SK-N-SH (cell line): ENCODE data around the gene ACKR3.

Source experiments
- CHD2 ChIP-seq: fragments of 150-350 bp; IDR thresholded peaks from 2 replicates; pipeline ENCODE4 v1.6.1; 2018; ENCODE audit warnings: low read length; ENCODE audit not compliant: partially characterized antibody
- ELF1 ChIP-seq: IDR thresholded peaks from 2 replicates; pipeline ENCODE4 v1.4.0; 2012
- EZH2phosphoT487 ChIP-seq: fragments of 200-600 bp; sonication (generic); IDR thresholded peaks from 2 replicates; pipeline ENCODE4 v1.6.1; 2017; ENCODE audit warnings: low read depth, mixed run types, mild to moderate bottlenecking, antibody characterized with exemption, moderate library complexity, borderline replicate concordance
- GATA2 ChIP-seq: sonication (generic); formaldehyde crosslinking; IDR thresholded peaks from 2 replicates; pipeline ENCODE4 v1.5.0; 2020; ENCODE audit warnings: mild to moderate bottlenecking, missing genetic modification reagents
- JUND ChIP-seq: IDR thresholded peaks from 2 replicates; pipeline ENCODE4 v1.4.0; 2012
- MEF2A ChIP-seq: IDR thresholded peaks from 2 replicates; pipeline ENCODE4 v1.4.0; 2012; ENCODE audit warnings: low read depth, borderline replicate concordance
- MXI1 ChIP-seq: IDR thresholded peaks from 2 replicates; pipeline ENCODE4 v1.6.1; 2012; ENCODE audit warnings: mild to moderate bottlenecking, low read depth, low read length, improper control_type of control experiment
- POLR2AphosphoS5 ChIP-seq: IDR thresholded peaks from 2 replicates; pipeline ENCODE4 v1.6.1; 2012; ENCODE audit warnings: low read depth, low read length
- TAF1 ChIP-seq: IDR thresholded peaks from 2 replicates; pipeline ENCODE4 v1.6.1; 2012; ENCODE audit warnings: low read depth, mild to moderate bottlenecking, low read length, moderate library complexity, borderline replicate concordance
- TF ChIP-seq, protein P1 (sequence below): fragments of 200-600 bp; sonication (generic); IDR thresholded peaks from 2 replicates; pipeline ENCODE4 v1.6.1; 2017; ENCODE audit warnings: antibody characterized with exemption, mild to moderate bottlenecking, moderate library complexity
- TF ChIP-seq, protein P2 (sequence below): IDR thresholded peaks from 2 replicates; pipeline ENCODE4; 2012
- TF ChIP-seq, protein P3 (sequence below): fragments of 150-350 bp; IDR thresholded peaks from 2 replicates; pipeline ENCODE4 v1.6.1; 2017; ENCODE audit warnings: antibody characterized with exemption, low read length, low read depth, borderline replicate concordance

DNA sequence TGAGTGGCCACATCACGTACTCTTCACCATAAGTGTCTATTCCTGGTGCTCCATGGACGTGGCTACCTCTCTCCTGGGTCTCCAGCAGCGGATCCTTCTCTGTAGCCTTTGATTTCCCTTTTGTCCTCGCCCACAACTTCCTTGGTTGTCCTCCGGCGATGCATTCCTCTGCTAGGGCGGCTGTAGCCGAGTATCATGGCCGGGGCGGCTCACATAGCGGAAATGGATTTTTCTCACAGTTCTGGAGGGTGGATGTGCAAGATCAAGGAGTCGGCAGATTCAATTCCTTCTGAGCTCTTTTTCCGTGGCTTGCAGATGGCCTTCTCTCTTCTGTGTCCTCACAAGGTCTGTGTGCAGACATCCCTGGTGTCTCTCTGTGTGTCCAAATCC is 35.7 kb downstream of the ACKR3 start:
- TF ChIP-seq MXI1 (no peak), MEF2A (no peak), CHD2 (no peak), JUND (no peak), ELF1 (no peak), GATA2 (no peak), EZH2phosphoT487 (no peak), TAF1 (no peak), POLR2AphosphoS5 (no peak)
- TF ChIP-seq, protein P1, sequence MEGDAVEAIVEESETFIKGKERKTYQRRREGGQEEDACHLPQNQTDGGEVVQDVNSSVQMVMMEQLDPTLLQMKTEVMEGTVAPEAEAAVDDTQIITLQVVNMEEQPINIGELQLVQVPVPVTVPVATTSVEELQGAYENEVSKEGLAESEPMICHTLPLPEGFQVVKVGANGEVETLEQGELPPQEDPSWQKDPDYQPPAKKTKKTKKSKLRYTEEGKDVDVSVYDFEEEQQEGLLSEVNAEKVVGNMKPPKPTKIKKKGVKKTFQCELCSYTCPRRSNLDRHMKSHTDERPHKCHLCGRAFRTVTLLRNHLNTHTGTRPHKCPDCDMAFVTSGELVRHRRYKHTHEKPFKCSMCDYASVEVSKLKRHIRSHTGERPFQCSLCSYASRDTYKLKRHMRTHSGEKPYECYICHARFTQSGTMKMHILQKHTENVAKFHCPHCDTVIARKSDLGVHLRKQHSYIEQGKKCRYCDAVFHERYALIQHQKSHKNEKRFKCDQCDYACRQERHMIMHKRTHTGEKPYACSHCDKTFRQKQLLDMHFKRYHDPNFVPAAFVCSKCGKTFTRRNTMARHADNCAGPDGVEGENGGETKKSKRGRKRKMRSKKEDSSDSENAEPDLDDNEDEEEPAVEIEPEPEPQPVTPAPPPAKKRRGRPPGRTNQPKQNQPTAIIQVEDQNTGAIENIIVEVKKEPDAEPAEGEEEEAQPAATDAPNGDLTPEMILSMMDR: no peak
- TF ChIP-seq, protein P2, sequence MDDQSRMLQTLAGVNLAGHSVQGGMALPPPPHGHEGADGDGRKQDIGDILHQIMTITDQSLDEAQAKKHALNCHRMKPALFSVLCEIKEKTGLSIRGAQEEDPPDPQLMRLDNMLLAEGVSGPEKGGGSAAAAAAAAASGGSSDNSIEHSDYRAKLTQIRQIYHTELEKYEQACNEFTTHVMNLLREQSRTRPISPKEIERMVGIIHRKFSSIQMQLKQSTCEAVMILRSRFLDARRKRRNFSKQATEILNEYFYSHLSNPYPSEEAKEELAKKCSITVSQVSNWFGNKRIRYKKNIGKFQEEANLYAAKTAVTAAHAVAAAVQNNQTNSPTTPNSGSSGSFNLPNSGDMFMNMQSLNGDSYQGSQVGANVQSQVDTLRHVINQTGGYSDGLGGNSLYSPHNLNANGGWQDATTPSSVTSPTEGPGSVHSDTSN: no peak
- TF ChIP-seq, protein P3, sequence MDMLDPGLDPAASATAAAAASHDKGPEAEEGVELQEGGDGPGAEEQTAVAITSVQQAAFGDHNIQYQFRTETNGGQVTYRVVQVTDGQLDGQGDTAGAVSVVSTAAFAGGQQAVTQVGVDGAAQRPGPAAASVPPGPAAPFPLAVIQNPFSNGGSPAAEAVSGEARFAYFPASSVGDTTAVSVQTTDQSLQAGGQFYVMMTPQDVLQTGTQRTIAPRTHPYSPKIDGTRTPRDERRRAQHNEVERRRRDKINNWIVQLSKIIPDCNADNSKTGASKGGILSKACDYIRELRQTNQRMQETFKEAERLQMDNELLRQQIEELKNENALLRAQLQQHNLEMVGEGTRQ: no peak
